ENCODE measurements around the gene TUSC2. TPM values are rescaled to one million over a fixed set of nuclear protein-coding genes. Genes with fewer than 3 reads are reported as not detected.

The TUSC2 gene
- total and polyA plus RNA-seq, 2 of the 13 experiments (the other 11 are each of a cell fraction or from before 2014, with no cell fraction given) = 36.7 to 39.1 TPM

DNA sequence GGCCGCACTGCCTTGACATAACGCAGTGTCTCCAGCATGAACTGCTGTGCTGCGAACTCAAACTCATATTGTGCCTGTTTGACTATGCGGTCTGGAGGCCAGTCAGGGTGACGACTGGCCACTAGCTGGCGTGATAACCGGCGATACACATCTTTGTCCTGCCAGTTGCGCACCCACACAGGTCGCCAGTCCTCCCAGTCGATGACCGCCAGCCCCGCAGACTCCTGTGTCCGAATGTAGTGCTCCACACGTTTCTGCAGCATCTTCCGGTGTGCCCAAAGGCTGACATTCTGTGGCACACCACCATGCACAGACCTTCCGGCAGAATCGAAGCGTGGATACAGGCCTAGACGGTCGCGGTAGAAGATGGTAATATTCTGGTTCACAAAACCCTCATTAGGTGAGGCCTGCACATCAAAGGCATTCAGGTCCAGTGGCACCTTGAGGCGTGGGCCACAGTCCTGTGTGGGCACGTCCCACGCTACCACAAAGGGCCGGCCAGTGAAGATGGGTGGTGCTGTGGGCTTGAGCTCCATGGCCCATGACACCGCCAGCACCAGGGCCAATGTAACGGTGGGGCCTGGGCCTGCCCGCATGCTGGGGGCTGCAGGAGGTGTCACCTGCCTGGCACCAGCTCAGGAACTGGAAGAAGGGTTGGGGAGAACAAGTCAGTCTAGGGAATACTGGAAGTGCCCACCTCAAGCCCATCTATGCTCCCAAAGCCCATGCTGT, 8.0 kb downstream of the TUSC2 start:
- Histone ChIP-seq H3K9ac (ENCODE audit: insufficient read depth, low read depth, low read length) (peak overlapping the region; percentile 99), H3K4me2 (ENCODE audit: low read depth, low read length) (peak overlapping the region; percentile 94), H3K9me3 (ENCODE audit: low read length) (no peaks in the 10 kb centered on the region), H4K20me1 (ENCODE audit: insufficient read depth, low read length) (no peaks in the 10 kb centered on the region), H3K79me2 (ENCODE audit: insufficient read depth, low read length) (peaks cover 25% of the 10 kb centered on the region), H3K36me3 (replicated peaks in 1 of 2; ENCODE audit: control insufficient read depth in 1 of 2, insufficient read depth in 2 of 2, low read length in 2 of 2) (peaks cover 16 to 34% of the 10 kb centered on the region in 2 experiments), H3K4me1 (ENCODE audit: insufficient read depth, low read length) (peaks cover 77% of the 10 kb centered on the region), H2AFZ (ENCODE audit: low read length) (no peak overlapping the region), H3K27ac (ENCODE audit: extremely low read length, insufficient read depth, low read length) (peak overlapping the region; percentile 100), H3K4me3 (replicated peaks in 1 of 3; ENCODE audit: insufficient read depth in 1 of 3, low read depth in 2 of 3, low read length in 3 of 3) (peak overlapping the region; percentile 81 to 91 (median 85); a peak in 5 of 6 replicates), H3K27me3 (ENCODE audit: control insufficient read depth in 1 of 2, insufficient read depth in 2 of 2, low read length in 2 of 2) (no peaks in the 10 kb centered on the region; a peak in 1 of 5 replicates)
- no TSS peak for BruUV-seq (replicated peaks)
- no peak for DNase-seq (ENCODE audit: low spot score)
- ChIA-PET CTCF (ENCODE audit: low intra/inter-chr PET ratio, low total read pairs) (no interaction called here), POLR2A (interaction anchor here (1.2 to 13.0 kb wide), 4 partner anchors 11 to 20 kb away, joined by 7 to 222 read pairs (median 9); partner anchors contain the start of genes HYAL1, HYAL3 and NAA80)
- 88% methylated on average over 15 of the region's 29 CpGs for WGBS (ENCODE audit: low lambda C conversion rate)
- in situ Hi-C loops (cut with HindIII; ENCODE audit: extremely low pct_ligation_motif_present, low pct_unique_long_range_greater_than_20kb) (loop anchor here (5.0 kb wide), 1 partner anchor 58 kb away; no protein-coding TSS in a partner anchor), intact Hi-C loops (cut with micrococcal nuclease; ENCODE audit: unreplicated experiment) (no loop called here)
- ATAC-seq = no peak
- no peak for FAIRE-seq
- TF ChIP-seq ZNF850 (CRISPR knock-in tag; conservative IDR thresholded peaks at IDR 0.05) (no peak), NKX3-1 (CRISPR knock-in tag; IDR thresholded peaks at IDR 0.05) (no peak), SUZ12 (IDR thresholded peaks at IDR 0.05; ENCODE audit: low read depth, low read length) (no peak), RORA (CRISPR knock-in tag; IDR thresholded peaks at IDR 0.05) (no peak), HNRNPUL1 (IDR thresholded peaks at IDR 0.05; ENCODE audit: low read depth, low read length) (no peak), ZBTB1 (CRISPR knock-in tag; IDR thresholded peaks at IDR 0.05; ENCODE audit: borderline replicate concordance) (no peak), ZBTB40 (IDR thresholded peaks at IDR 0.05) (no peak), ZBTB40 (CRISPR knock-in tag; IDR thresholded peaks at IDR 0.05) (no peak), KDM1A (CRISPR knock-in tag; IDR thresholded peaks at IDR 0.05) (no peak), ZNF253 (CRISPR knock-in tag; IDR thresholded peaks at IDR 0.05; ENCODE audit: borderline replicate concordance) (no peak), ZNF773 (CRISPR knock-in tag; IDR thresholded peaks at IDR 0.05; ENCODE audit: borderline replicate concordance) (no peak), KLF12 (CRISPR knock-in tag; IDR thresholded peaks at IDR 0.05; ENCODE audit: borderline replicate concordance) (no peak)
- TF ChIP-seq, protein P1, sequence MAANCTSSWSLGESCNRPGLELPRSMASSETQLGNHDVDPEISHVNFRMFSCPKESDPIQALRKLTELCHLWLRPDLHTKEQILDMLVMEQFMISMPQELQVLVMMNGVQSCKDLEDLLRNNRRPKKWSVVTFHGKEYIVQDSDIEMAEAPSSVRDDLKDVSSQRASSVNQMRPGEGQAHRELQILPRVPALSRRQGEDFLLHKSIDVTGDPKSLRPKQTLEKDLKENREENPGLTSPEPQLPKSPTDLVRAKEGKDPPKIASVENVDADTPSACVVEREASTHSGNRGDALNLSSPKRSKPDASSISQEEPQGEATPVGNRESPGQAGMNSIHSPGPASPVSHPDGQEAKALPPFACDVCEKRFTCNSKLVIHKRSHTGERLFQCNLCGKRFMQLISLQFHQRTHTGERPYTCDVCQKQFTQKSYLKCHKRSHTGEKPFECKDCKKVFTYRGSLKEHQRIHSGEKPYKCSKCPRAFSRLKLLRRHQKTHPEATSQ (CRISPR knock-in tag; IDR thresholded peaks at IDR 0.05; ENCODE audit: borderline replicate concordance) = 0 out of 2 replicates have a peak, but pooled peaks have one; percentile 69
- TF ChIP-seq, protein P2, sequence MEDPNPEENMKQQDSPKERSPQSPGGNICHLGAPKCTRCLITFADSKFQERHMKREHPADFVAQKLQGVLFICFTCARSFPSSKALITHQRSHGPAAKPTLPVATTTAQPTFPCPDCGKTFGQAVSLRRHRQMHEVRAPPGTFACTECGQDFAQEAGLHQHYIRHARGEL (CRISPR knock-in tag; IDR thresholded peaks at IDR 0.05) = no peak

Data from HepG2 (cell line).